SKM-1 treated with dmso at 0.1 percent for 144 hours (cell line): ENCODE results near the gene CYP21A2.
"Not testable (repeated sequence)": the region's sequence is repeated elsewhere in the genome, so short reads cannot be mapped to it uniquely, and the experiment has no call there.

Source experiments
- DNase-seq: peaks from one replicate; lab custom pipeline; 2025; ENCODE audit not compliant: unreplicated experiment; lab: John Stamatoyannopoulos, UW

CYP21A2 gene

DNA sequence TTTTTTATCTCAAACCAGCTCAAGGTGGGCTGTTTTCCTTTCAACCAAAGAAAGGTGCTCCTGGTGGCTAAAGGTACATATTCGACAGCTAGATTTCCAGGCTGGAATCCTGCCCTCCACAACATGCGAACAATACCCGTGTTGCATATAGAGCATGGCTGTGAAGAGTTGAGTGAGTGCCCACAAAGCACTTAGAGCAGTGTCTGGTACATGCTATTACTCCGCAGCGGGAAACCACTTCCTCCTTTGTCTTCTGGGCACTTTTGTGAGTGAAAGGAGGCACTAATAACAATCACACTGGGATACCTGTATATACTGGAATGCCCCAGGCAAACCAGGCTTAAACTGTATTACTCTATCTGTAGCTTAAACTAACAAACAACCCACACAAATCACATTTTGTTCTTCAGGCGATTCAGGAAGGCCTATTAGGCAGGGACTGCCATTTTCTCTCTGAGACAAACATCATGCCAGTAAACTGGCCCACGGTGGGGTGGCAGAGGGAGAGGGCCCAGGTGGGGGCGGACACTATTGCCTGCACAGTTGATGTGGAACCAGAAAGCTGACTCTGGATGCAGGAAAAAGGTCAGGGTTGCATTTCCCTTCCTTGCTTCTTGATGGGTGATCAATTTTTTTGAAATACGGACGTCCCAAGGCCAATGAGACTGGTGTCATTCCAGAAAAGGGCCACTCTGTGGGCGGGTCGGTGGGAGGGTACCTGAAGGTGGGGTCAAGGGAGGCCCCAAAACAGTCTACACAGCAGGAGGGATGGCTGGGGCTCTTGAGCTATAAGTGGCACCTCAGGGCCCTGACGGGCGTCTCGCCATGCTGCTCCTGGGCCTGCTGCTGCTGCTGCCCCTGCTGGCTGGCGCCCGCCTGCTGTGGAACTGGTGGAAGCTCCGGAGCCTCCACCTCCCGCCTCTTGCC, at the start of gene CYP21A2:
Gene CYP21A2 (plus strand): TSS at position 818 of the 927 bp plus-strand sequence. CDS start 8 bp downstream, at position 826.
- DNase-seq = not testable (repeated sequence)

DNA sequence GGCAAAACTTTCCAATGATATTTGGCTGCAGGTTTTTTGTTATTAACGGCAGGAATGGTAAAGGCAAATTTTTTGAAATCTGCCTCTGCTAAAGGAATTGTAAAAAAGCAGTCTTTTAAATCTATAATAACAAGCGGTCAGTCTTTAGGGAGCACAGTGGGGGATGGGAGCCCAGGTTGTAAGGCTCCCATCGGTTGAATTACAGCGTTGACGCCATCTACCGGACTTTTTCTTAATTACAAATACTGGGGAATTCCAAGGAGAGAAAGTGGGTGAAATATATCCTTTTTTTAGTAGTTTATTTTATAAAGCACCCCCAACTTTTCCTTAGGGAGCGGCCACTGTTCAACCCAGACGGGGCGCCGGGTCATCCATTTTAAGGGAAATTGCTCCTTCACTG, 48.9 kb upstream of the CYP21A2 start:
- not testable (repeated sequence) for DNase-seq

DNA sequence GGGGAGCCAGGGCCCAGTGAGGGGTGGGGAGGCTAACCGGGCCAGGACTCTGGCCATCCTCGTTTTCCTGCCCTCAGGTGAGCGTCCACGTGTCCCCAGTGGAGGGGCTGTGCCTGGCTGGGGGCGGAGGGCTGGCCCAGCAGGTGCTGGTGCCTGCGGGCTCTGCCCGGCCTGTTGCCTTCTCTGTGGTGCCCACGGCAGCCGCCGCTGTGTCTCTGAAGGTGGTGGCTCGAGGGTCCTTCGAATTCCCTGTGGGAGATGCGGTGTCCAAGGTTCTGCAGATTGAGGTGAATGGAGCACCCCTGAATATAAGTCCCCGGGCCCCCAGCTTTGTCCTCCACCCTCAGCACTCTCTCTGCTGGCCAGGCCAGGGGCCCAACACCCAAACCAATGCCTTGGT, 43.8 kb upstream of the CYP21A2 start:
- not testable (repeated sequence) for DNase-seq

DNA sequence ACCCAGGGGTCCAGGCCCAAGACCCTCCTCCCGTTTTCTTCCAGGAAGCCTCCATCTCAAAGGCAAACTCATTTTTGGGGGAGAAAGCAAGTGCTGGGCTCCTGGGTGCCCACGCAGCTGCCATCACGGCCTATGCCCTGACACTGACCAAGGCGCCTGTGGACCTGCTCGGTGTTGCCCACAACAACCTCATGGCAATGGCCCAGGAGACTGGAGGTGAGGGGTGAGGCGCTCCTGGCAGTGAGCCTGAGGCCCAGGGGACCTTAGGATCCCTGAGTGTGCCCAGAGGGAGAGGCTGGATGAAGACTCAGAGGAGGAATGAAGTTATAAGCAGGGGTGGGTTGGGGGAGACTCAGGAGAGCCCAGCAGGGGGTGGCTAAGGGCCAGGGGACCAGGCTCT, 41.8 kb upstream of the CYP21A2 start:
- not testable (repeated sequence) for DNase-seq

DNA sequence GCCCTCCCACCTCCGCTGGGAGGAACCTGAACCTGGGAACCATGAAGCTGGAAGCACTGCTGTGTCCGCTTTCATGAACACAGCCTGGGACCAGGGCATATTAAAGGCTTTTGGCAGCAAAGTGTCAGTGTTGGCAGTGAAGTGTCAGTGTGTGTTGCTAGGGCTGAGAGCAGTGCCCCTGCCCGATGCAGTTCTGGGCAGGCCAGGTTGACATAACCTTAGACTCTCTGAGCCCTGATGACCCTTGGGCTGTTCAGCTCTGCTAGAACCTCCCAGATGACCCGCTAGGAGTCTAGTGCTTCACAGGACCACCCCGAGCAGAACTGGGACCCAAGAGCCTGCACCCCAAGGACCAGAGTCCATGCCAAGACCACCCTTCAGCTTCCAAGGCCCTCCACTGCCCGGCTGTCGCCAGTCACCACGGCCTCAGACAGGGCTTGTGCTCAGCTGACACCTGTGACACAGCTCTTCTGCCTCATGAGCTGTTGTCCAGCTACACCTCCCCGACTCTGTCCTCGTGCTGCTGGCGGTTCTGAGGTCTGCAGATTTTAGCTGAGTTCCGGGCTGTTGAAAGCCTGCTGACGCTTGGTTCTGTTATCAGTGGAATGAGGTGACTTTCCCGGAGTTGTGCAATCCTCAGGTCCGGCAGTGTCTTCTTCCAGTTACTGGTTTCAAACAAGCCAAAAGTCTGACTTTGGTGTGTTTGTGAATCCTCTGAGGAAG, 35.5 kb upstream of the CYP21A2 start:
- not testable (repeated sequence) for DNase-seq

DNA sequence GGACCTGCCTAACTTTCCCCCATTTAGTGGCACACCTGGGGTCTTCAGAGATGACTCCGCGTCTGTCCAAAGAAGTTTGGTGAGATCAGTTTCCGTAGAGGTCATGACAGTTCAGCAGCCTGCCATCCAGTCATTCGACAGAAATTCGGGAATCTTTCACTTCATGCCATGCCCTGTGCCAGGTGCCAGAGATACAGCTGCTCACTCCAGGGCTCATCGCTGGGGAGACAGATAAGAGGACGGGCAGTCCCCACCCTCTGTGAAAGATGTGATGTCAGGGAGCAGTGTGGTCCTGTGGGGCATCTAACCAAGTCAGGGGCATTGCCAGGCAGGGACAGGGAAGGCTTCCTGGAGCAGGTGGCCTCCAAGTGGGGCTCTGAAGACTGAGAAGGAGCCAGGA, 34.9 kb upstream of the CYP21A2 start:
- DNase-seq = not testable (repeated sequence)

DNA sequence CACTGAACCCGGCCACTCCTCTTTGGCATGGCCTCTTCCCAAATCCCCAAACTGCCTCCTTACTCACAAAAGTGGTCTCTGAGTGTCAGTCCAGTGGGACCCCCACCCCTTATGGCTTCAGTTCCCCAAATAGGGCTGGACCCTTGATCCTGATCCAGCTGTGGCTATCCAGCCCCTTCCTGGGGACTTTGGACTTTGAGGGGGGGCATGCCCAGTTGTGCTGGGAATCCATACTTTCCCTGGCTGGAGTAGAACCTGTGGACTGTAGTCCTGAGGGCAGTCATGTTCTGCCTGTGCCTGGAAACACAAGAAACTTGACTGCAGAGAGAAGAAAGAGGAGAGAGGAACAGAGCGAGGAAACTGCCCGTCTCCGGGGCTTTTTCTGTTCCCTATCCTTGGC, 33.8 kb upstream of the CYP21A2 start:
- not testable (repeated sequence) for DNase-seq

DNA sequence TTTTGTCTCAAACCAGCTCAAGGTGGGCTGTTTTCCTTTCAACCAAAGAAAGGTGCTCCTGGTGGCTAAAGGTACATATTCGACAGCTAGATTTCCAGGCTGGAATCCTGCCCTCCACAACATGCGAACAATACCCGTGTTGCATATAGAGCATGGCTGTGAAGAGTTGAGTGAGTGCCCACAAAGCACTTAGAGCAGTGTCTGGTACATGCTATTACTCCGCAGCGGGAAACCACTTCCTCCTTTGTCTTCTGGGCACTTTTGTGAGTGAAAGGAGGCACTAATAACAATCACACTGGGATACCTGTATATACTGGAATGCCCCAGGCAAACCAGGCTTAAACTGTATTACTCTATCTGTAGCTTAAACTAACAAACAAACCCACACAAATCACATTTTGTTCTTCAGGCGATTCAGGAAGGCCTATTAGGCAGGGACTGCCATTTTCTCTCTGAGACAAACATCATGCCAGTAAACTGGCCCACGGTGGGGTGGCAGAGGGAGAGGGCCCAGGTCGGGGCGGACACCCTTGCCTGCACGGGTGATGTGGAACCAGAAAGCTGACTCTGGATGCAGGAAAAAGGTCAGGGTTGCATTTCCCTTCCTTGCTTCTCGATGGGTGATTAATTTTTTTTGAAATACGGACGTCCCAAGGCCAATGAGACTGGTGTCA, 33.2 kb upstream of the CYP21A2 start:
- not testable (repeated sequence) for DNase-seq

DNA sequence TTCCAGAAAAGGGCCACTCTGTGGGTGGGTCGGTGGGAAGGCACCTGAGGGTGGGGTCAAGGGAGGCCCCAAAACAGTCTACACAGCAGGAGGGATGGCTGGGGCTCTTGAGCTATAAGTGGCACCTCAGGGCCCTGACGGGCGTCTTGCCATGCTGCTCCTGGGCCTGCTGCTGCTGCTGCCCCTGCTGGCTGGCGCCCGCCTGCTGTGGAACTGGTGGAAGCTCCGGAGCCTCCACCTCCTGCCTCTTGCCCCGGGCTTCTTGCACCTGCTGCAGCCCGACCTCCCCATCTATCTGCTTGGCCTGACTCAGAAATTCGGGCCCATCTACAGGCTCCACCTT, 32.7 kb upstream of the CYP21A2 start:
- not testable (repeated sequence) for DNase-seq

DNA sequence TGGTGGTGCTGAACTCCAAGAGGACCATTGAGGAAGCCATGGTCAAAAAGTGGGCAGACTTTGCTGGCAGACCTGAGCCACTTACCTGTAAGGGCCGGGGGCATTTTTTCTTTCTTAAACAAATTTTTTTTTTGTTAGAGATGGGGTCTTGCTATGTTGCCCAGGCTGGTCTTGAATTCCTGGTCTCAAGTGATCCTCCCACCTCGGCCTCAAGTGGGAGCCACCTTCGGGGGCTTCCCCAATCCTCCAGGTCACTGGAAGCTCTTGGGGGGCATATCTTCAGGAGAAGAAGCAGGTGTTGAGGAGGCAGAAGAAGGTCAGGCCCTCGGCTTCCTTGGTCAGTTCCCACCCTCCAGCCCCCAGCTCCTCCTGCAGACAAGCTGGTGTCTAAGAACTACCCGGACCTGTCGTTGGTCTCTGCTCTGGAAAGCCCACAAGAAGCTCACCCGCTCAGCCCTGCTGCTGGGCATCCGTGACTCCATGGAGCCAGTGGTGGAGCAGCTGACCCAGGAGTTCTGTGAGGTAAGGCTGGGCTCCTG, 32.2 kb upstream of the CYP21A2 start:
- DNase-seq = not testable (repeated sequence)

DNA sequence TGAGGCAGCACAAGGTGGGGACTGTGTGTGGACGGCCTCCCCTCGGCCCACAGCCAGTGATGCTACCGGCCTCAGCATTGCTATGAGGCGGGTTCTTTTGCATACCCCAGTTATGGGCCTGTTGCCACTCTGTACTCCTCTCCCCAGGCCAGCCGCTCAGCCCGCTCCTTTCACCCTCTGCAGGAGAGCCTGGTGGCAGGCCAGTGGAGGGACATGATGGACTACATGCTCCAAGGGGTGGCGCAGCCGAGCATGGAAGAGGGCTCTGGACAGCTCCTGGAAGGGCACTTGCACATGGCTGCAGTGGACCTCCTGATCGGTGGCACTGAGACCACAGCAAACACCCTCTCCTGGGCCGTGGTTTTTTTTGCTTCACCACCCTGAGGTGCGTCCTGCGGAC, 31.1 kb upstream of the CYP21A2 start:
- not testable (repeated sequence) for DNase-seq

DNA sequence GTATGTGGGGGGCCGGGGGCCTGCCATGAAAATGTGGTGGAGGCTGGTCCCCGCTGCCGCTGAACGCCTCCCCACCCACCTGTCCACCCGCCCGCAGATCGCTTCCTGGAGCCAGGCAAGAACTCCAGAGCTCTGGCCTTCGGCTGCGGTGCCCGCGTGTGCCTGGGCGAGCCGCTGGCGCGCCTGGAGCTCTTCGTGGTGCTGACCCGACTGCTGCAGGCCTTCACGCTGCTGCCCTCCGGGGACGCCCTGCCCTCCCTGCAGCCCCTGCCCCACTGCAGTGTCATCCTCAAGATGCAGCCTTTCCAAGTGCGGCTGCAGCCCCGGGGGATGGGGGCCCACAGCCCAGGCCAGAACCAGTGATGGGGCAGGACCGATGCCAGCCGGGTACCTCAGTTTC, 30.2 kb upstream of the CYP21A2 start:
- DNase-seq = not testable (repeated sequence)

DNA sequence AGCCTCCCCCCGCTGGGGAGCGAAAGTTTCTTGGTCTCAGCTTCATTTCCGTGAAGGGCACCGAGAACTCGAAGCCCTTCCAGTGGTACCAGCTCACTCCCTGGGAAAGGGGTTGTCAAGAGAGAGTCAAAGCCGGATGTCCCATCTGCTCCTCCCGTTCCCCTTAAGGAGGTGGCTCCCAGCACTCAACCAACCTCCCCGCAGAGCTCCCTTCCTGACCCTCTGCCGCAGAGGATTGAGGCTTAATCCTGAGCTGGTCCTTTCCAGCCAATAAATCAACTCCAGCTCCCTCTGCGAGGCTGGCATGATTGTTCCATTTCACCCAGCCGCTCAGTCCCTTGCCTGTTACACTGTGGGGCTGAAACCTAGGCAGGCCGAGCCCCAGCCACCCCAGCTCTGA, 29.6 kb upstream of the CYP21A2 start:
- DNase-seq = not testable (repeated sequence)

DNA sequence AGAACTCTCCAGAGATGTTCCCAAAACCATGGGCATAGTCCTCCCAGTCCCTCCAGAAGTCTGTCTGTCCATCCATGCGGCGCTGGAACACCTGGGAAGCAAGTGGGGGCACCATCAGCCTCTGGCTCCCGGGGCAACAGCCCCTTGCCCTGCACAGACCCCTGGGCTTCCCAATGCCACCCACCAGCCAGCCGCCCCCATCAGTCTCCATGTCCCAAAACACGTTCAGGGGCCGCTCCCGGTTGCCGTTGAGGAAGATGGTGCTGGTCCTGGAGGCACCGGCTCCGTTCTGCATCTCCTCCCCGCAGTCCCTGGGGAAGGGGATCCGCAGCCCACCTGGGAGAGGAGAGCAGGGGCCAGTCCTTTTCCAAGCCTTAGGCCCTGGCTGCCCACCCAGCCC, 28.7 kb upstream of the CYP21A2 start:
- not testable (repeated sequence) for DNase-seq

DNA sequence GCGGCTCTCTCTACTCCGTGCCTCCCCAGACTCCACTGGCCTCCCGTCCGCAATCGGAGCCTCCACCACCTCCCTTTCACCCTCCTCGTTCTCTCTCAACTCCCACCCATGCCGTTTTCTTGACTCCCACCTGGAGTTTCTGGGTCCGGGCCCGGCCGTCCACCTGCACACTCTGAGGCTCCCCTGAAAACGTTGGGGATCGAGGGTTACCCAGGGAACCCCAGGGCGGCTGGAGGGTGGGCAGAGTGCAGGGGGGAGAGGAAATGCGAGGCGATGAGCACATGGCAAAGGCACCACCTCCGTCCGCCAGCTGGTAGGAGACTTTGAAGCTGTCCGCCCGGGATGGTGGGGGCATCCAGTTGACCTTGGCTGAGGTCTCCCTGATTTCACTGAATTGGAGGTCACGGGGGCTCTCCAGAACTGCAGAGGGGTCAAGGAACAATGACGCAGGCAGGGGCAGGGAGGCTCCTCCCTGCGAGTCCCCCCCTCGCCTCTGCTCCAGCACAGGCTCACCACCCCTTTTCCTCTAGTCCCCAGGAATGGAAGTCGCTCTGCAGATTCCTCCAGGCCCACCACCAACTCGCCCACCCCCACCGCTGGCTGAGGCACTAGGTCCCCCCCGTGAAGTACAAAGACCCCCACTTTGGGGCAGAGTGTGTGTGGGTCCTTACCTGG, 27.2 kb upstream of the CYP21A2 start:
- DNase-seq = not testable (repeated sequence)

DNA sequence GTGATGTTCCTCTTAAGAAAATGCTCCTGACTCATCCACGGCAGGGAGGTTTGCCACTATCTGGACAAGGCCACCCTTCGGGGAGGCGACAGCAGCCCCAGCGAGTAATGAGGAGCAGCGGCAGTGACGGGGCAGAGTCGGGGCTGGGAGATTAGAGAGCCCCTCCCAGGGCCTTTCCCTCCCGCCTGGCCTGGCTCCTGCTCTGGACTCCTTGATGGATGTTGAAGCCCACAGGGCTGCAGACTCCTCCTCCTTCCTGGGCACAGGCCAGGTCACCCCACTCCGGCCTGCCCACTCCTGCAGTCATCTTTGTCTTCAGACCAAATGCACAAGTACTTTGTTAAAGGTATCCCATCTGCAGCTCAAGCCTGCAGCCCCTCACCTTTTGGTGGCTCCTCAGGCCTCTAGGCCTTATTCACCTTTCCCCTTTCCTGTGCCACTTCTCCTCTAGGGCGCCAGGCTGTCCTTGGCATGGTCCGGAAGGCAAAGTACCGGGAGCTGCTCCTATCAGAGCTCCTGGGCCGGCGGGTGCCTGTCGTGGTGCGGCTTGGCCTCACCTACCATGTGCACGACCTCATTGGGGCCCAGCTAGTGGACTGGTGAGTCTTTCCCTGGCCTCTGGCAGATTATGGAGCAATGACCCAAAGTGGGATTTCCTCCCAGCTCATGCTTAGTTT, 25.1 kb upstream of the CYP21A2 start:
- DNase-seq = not testable (repeated sequence)

DNA sequence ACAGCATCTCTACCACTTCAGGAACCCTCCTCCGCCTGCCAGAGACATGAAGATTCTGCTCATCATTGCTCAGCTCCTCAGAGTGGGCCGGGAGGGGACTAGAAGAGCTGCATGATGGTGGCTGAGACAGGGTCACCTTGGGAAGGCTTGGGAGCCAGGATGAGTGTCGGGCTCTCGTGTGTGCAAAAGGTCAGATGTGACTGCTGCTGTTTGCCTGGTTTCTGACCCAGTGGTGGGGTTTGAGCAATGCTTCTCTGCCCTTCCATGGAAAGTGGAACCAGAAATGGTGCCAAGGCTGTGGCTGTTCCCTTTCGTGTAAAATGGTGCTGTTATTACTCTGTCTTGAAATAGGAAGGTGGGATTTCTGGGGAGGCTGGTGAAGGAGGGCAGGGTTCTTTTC, 24.5 kb upstream of the CYP21A2 start:
- not testable (repeated sequence) for DNase-seq

DNA sequence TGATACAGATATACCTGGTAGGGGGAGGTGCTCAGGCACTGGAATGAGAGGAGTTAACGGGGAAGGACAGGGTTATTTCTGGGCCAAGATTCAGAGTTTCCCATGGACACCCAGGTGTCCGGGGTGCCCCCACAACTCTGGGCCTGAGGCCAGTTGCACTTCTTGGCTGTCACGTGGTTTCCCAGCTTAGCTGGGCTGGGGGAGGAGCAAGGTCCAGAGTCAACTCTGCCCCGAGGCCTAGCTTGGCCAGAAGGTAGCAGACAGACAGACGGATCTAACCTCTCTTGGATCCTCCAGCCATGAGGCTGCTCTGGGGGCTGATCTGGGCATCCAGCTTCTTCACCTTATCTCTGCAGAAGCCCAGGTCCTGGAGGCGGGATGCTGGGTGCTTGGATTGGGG, 23.7 kb upstream of the CYP21A2 start, which contains the start of gene C4B:
Gene C4B (plus strand): TSS at position 249 of the 400 bp plus-strand sequence. CDS start 51 bp downstream, at position 300.
- not testable (repeated sequence) for DNase-seq

DNA sequence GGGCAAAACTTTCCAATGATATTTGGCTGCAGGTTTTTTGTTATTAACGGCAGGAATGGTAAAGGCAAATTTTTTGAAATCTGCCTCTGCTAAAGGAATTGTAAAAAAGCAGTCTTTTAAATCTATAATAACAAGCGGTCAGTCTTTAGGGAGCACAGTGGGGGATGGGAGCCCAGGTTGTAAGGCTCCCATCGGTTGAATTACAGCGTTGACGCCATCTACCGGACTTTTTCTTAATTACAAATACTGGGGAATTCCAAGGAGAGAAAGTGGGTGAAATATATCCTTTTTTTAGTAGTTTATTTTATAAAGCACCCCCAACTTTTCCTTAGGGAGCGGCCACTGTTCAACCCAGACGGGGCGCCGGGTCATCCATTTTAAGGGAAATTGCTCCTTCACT, 16.1 kb upstream of the CYP21A2 start:
- not testable (repeated sequence) for DNase-seq

DNA sequence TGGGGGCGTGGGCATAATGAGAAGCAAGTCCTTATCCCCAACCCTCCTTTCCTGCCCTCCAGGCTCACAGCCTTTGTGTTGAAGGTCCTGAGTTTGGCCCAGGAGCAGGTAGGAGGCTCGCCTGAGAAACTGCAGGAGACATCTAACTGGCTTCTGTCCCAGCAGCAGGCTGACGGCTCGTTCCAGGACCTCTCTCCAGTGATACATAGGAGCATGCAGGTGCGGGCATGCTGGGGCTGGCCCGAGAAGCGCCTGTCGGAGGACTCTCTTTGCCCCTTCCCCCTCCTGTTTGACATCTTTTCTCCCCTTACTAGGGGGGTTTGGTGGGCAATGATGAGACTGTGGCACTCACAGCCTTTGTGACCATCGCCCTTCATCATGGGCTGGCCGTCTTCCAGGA, 9.6 kb upstream of the CYP21A2 start:
- DNase-seq = not testable (repeated sequence)
